IPS DF 6.9 (cell line): ENCODE data around the gene CADPS.

Experiments
- DNase-seq: peaks from one replicate; pipeline ENCODE4 v3.0.0-alpha.2; 2013; ENCODE audit warnings: low read depth, low spot score
- H3K27ac ChIP-seq: one replicate; pipeline ENCODE4 v1.5.1; 2013; ENCODE audit warnings: low read length, control low read depth
- H3K27me3 ChIP-seq: 2 replicates; pipeline ENCODE4 v1.6.1; 2013; ENCODE audit warnings: mild to moderate bottlenecking, low read length; ENCODE audit not compliant: control insufficient read depth, insufficient read depth
- H3K36me3 ChIP-seq: 2 replicates; pipeline ENCODE4 v1.6.1; 2013; ENCODE audit warnings: low read length; ENCODE audit not compliant: control insufficient read depth, insufficient read depth
- H3K4me1 ChIP-seq: 2 replicates; pipeline ENCODE4 v1.6.1; 2013; ENCODE audit warnings: low read length; ENCODE audit not compliant: control insufficient read depth, insufficient read depth
- H3K4me3 ChIP-seq: 2 replicates; pipeline ENCODE4 v1.5.1; 2013; ENCODE audit warnings: mild to moderate bottlenecking, low read length
- H3K9me3 ChIP-seq: 2 replicates; pipeline ENCODE4 v1.6.1; 2013; ENCODE audit warnings: low read length, inconsistent platforms; ENCODE audit not compliant: control insufficient read depth, insufficient read depth
- WGBS: extraction: QIAGEN DNeasy Blood & Tissue Kit; methylation state at CpG from one replicate; pipeline ENCODE4 v1.1.7; 2013; ENCODE audit warnings: mixed read lengths, missing lambda C conversion rate; ENCODE audit not compliant: insufficient read length, insufficient coverage; 5-methylcytosine and 5-hydroxymethylcytosine counted together

CADPS gene

GRCh38 chr3:62757045-62757444, 118.2 kb downstream of the CADPS start:
- Histone ChIP-seq H3K36me3 (no peaks in the 10 kb centered on the region; the same call in 1 of the 2 replicates), H3K4me1 (no peaks in the 10 kb centered on the region), H3K4me3 (no peak overlapping the region), H3K27me3 (no peaks in the 10 kb centered on the region), H3K27ac (no peak overlapping the region), H3K9me3 (no peaks in the 10 kb centered on the region)
- no CpG with 5 or more reads among the region's 4 CpGs for WGBS
- DNase-seq, result no peak

- Histone ChIP-seq H3K27ac (no peak overlapping the region), H3K9me3 (no peaks in the 10 kb centered on the region), H3K4me1 (no peaks in the 10 kb centered on the region), H3K36me3 (no peaks in the 10 kb centered on the region; the same call in 1 of the 2 replicates), H3K27me3 (no peaks in the 10 kb centered on the region), H3K4me3 (no peak overlapping the region)
- DNase-seq, result no peak
- no CpG with 5 or more reads among the region's 8 CpGs for WGBS
These were observed 119.9 kb downstream of the CADPS start for GRCh38 chr3:62755285-62755684.

GRCh38 chr3:62749657-62750056, 125.6 kb downstream of the CADPS start:
- Histone ChIP-seq H3K27me3 (no peaks in the 10 kb centered on the region), H3K4me1 (no peaks in the 10 kb centered on the region), H3K9me3 (no peaks in the 10 kb centered on the region), H3K36me3 (no peaks in the 10 kb centered on the region; the same call in 1 of the 2 replicates), H3K27ac (no peak overlapping the region), H3K4me3 (no peak overlapping the region)
- DNase-seq, result no peak
- WGBS, result no CpG with 5 or more reads among the region's 2 CpGs

- Histone ChIP-seq H3K4me3 (no peak overlapping the region), H3K4me1 (no peaks in the 10 kb centered on the region), H3K27ac (no peak overlapping the region), H3K36me3 (no peaks in the 10 kb centered on the region; the same call in 1 of the 2 replicates), H3K27me3 (no peaks in the 10 kb centered on the region), H3K9me3 (no peaks in the 10 kb centered on the region)
- DNase-seq, result no peak
- WGBS, result no CpG with 5 or more reads among the region's 4 CpGs
These were observed 126.1 kb downstream of the CADPS start for GRCh38 chr3:62749130-62749529.

GRCh38 chr3:62737449-62737848, 137.8 kb downstream of the CADPS start:
- no CpG with 5 or more reads among the region's 3 CpGs for WGBS

GRCh38 chr3:62735510-62735909, 139.7 kb downstream of the CADPS start:
- Histone ChIP-seq H3K4me1 (no peaks in the 10 kb centered on the region), H3K36me3 (no peaks in the 10 kb centered on the region), H3K4me3 (no peak overlapping the region), H3K9me3 (no peaks in the 10 kb centered on the region), H3K27me3 (no peaks in the 10 kb centered on the region), H3K27ac (no peak overlapping the region)
- no CpG with 5 or more reads among the region's 1 CpG for WGBS
- DNase-seq, result no peak

More at GRCh38 chr3:62737449-62737848, 137.8 kb downstream of the CADPS start:
- no peak for DNase-seq
- Histone ChIP-seq H3K4me3 (no peak overlapping the region), H3K9me3 (no peaks in the 10 kb centered on the region), H3K4me1 (no peaks in the 10 kb centered on the region), H3K27ac (no peak overlapping the region), H3K36me3 (no peaks in the 10 kb centered on the region), H3K27me3 (no peaks in the 10 kb centered on the region)

- Histone ChIP-seq H3K4me1 (no peaks in the 10 kb centered on the region), H3K4me3 (no peak overlapping the region), H3K27me3 (no peaks in the 10 kb centered on the region), H3K9me3 (no peaks in the 10 kb centered on the region), H3K36me3 (no peaks in the 10 kb centered on the region), H3K27ac (no peak overlapping the region)
- DNase-seq, result no peak
- no CpG with 5 or more reads among the region's 5 CpGs for WGBS
These were observed 142.9 kb downstream of the CADPS start for GRCh38 chr3:62732183-62732904.

GRCh38 chr3:62727981-62728380, 147.2 kb downstream of the CADPS start:
- no peak overlapping the region for H3K4me3 ChIP-seq
- DNase-seq, result no peak
- no peaks in the 10 kb centered on the region for H3K9me3 ChIP-seq
- H3K27ac ChIP-seq, result no peak overlapping the region
- H3K4me1 ChIP-seq, result peaks cover 4% of the 10 kb centered on the region; the same call in 1 of the 2 replicates
- no peaks in the 10 kb centered on the region for H3K36me3 ChIP-seq
- H3K27me3 ChIP-seq, result no peaks in the 10 kb centered on the region
- no CpG with 5 or more reads among the region's 5 CpGs for WGBS

GRCh38 chr3:62727536-62727935, 147.7 kb downstream of the CADPS start:
- no peaks in the 10 kb centered on the region for H3K9me3 ChIP-seq
- WGBS, result no CpG with 5 or more reads among the region's 1 CpG
- DNase-seq, result no peak
- H3K27ac ChIP-seq, result no peak overlapping the region
- H3K36me3 ChIP-seq, result no peaks in the 10 kb centered on the region
- H3K4me1 ChIP-seq, result peaks cover 4% of the 10 kb centered on the region; the same call in 1 of the 2 replicates
- H3K4me3 ChIP-seq, result no peak overlapping the region
- H3K27me3 ChIP-seq, result no peaks in the 10 kb centered on the region

- Histone ChIP-seq H3K36me3 (no peaks in the 10 kb centered on the region), H3K4me3 (no peak overlapping the region), H3K9me3 (no peaks in the 10 kb centered on the region), H3K4me1 (peaks cover 4% of the 10 kb centered on the region; the same call in 1 of the 2 replicates), H3K27ac (no peak overlapping the region), H3K27me3 (no peaks in the 10 kb centered on the region)
- no CpG with 5 or more reads among the region's 4 CpGs for WGBS
- DNase-seq, result no peak
These were observed 150.7 kb downstream of the CADPS start for GRCh38 chr3:62724503-62724902.

GRCh38 chr3:62723914-62724217, 151.3 kb downstream of the CADPS start:
- Histone ChIP-seq H3K27ac (no peak overlapping the region), H3K4me3 (no peak overlapping the region), H3K4me1 (peaks cover 4% of the 10 kb centered on the region; the same call in 1 of the 2 replicates), H3K27me3 (no peaks in the 10 kb centered on the region), H3K36me3 (no peaks in the 10 kb centered on the region), H3K9me3 (no peaks in the 10 kb centered on the region)
- no CpG with 5 or more reads among the region's 1 CpG for WGBS
- DNase-seq, result no peak
